Inflammatory macrophage (primary cell): Measurements from ENCODE around the gene DGKZ.

ENCODE experiments used
- DNase-seq, 2 donors: peaks; one replicate each; pipeline ENCODE4 v3.0.0-alpha.2; 2020 to 2022

DGKZ gene

DNA sequence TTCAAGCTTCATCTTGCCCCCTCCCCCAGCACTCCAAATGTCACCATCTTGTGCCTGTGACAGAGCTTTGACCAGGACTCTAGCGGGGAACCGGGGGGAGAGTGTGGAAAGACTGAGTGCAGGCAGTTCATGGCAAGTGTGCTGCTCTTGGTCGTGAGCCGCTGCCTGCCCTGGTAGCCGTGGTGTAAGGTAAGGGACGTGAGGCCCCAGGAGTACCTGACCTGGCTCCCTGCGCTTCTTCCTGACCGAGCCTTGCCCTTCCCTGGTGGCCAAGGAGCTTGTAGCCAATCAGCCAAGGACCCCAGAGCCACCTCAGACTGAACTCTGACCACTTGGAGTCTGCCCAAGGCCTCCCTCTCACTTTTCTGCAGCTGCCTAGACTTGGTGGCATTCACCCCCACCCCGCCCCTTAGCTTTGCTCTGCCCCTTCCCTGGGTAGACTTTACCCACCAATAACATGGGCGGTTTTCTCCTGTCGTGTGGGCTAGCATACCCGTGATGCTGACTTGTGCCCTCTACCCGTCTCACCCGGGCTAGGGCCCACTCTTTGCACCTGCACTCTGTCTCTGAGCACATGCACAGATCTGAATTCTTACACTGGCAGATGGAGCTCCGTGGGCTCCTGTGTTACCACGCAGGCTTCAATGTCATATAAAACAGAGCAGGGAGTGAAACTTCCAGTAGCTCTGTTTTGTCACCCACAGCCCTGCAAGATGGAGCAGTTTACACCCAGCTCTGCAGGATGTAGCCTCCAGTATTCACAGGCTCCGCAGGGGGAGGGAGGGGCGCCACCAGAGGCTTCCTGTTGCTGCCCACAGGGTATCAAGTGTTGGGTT lies 1.5 kb downstream of the DGKZ start:
- DNase-seq: no peak

DNA sequence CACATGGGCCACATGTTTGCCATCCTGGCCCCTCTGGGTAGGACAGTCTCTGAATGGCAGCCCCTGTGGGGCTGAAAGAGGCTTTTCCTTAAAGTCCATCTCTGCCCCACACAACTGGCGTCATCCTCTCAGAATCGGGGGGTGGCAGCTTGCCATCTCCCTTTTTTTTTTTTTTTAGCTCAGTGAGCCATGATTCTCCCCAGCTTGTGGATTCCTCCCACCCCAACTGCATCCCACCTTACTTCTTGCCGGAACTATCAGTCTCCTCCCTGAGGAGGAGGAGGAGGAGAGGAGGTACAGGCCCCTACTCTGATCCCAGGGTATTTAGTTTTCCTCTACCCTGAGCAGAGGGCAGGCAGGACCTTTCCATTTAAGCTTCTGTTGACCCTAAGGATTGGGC lies 3.4 kb downstream of the DGKZ start:
- no peak for DNase-seq

DNA sequence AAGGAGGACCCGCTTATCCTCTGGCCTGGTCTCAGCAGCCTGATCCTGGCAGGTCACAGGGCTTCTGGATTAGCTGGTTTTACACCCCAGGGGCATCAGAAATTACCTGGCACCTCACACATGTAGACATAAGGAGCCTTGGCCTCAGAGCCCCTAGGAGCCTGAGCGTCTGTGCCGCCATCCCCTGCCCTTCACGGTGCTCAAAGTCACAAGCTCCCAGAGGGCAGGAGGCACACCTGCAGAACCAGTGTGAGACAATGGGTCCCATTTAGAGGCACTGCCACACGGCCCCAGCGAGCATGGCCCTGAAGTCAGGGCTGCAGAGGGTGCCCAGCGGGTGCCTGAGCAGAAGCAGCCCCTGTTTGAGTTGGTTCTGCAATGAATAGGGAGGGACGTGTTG lies 3.9 kb downstream of the DGKZ start:
- no peak for DNase-seq

DNA sequence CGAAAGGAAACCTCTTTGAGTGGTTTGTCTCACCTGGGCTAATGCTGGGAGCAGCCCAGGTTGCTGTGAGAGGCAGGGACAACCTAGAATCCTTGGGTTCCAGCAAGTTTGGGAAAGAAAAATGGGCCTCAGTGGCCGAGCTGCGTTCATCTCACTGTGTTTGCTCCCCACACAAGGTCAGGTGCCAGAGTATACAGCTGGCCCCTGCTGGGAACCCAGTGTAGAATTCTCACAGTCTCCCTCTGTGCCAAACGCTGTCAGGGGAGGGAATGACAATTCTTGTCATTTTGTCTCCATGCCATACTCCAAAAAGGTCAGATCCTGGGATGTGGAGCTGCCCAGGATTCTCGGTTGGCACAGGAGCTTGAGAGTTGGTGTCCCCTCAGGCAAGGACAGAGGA lies 4.3 kb downstream of the DGKZ start:
- DNase-seq: no peak

DNA sequence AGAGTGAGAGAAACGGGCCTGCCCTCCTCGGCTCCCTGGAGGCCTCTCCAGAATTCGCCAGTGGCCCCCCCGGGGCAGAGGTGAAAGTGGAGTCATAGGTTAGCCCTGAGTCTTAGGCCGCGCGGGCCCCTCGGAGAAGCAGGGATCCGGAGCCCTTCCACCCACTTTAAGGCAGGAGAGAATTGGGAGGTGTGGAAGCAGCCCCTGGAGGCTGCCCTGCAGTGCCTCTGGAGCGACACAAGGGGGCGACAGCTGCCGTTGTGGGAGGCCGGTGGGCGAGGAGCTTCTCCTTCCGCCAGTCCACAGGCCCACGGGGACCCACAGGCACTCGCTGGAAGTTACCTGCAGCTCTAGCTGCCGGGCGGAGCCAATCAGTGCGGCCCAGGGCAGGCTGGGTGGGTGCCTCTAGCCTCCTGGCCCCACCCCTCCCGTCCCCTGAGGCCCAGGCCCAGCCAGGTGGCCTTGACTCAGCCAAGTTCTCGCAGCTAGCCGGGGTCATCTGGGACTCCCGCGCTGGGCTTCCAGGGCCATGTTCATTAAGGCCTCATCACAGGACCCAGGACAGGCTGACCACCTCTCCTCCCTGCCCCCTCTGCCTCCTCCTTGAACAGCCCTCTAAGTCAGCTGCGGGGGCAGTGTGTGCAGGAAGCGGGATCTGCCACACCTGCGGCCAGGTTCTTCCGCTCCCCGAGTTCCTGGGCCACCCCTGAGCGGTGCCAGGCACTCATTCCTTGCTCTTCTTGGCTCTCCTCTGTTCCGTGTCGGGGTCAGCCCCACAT lies 5.0 kb downstream of the DGKZ start:
- DNase-seq: peak; percentile 48 to 71

DNA sequence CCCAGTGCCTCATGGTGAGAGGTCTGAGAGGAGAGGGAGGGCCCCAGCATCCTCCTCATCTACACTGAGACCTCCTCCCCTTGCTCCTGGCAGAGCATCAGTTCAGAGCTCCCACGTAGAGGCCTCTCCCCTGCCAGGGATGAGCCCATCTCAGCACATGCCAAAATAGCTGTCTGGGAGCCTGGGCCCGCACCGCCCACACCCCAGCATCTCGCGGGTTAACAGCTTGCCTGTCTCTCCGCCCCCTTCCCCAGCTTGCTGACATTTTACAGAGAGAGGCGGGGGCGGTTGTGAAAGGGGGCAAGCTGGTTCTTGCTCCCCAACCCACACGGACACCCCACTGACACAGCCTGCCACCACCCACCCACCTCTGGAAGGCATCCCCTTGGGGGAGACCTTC lies 6.4 kb downstream of the DGKZ start:
- DNase-seq: peak in 1 of 2 donors; percentile 45

DNA sequence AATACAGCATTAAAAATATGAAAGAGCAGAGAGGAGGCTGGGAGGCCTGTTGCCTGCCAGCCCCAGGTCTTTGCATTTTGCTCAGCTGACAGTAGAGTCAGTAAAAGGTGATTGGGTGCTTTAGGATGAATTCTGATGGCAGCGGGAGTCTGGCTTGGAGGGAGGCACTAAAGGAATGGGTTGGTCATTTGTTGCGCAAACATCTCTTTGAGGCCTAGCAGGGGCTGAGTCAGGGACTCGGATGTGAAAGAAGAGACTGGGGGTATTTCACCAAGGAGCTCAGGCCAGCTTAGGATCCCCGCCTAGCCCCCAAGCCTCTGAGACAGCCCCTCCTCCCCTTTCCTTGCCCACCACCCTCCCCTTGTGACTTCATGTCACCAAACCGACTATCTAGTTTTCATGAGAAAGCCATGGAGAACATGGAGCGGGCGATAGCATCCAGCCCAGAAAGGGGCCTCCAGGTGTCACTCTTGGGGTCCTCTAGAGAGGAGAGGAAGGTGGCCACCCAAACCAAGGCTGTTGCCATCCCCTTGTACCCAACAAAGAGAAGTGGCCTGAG lies 9.7 kb downstream of the DGKZ start:
- DNase-seq: peak in 1 of 2 donors; percentile 50

DNA sequence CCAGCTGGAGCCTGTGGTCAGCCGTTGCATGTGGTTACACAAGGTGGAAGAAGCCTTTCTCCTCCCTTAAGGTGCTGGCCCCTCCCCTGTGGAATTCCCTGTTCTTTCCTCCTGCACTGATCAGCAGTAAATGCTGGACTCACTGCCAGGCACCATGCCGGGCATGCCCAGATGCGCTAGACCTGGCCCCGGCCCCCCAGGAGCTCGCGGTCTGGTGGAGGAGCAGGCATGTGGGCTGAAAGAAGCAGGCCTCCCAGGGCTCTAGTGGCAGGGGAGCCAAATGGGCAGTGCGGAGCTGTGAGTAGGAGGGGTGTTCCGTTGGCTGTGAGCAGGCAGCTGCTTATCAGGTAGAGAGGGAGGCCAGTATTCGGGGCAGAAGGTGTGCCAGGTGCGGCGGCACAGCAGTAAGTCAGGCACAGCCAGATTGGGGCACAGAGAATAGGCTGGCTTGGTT lies 10.2 kb downstream of the DGKZ start:
- peak in 1 of 2 donors; percentile 19 for DNase-seq

DNA sequence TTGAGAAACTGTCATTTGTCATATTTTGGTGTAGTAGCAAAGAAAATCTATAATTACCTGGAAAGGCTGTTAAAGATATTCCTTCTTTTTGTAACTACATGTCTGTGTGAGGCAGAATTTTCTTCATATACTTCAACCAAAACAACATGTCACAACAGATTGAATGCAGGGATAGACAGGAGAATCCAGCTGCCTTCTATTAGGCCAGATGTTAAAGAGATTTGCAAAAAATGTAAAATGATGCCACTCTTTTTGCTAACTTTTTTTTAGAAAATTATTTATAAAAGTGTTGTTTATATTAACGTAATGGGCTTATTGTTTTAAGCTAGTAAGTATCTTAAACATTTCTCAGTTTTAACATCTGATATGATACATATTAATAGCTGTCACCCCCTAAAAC lies 12.7 kb downstream of the DGKZ start:
- DNase-seq: no peak

DNA sequence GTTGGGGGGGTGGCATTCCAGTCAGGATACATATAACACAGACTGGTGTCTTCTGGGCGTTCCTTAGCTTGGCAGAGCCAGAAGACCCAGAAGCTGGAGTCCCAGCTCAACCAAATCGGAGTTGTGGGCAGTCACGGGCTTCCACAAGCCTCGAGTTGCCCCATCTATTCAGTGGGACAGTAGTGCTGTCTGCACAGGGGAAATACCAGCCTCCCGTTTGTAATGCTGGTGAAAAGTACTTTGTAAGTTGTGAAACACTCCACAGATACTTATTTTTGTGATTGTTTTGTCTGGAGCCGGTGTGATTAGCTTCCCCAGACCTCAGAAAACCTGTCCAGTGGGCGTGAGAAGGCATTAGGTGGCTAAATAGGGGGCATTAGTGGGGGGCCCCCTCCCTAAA lies 13.6 kb downstream of the DGKZ start:
- peak; percentile 81 to 83 for DNase-seq

DNA sequence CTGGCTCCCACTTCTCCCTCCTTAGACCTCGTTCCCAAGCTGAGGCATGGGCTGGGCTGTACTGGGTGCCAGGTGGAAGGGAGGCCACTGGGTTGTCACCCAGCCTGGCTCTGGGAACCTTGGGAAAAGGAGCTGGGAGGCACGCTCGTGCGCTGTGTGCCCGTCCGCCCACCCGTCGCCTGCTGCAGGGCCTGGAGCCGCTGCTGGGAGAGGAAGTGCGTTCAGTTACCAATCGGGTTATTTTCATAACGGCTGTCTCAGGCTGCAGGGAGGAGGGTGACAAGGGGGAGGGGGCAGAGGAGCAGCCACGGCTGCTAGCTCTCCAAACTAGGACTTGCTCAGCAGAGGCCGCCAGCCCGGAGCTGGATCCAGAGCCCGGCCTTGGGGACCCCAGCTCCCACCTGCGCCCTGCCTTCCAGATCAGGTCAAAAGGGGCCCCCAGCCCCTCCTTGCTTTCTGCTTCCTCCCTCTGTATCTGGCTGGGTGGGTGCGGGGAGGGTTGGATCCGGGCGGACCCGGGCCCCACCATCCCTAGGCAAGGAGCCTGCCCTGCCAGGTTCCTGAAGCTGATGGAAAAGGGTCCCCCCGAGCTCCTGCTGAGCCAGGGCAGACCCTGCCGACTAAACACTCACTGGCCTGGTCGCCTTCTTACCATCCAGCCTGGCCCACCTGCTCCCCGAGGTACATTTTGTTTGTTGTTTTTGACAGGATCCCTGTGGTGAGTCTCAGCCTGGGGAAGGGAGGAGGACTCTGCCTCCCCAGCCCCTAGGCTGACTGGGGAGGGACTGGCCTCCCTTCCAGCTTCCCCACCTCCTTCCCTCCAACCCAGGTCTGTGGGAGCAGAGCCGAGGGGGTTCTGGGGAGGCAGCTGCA lies 14.3 kb downstream of the DGKZ start:
- peak; percentile 87 to 93 for DNase-seq

DNA sequence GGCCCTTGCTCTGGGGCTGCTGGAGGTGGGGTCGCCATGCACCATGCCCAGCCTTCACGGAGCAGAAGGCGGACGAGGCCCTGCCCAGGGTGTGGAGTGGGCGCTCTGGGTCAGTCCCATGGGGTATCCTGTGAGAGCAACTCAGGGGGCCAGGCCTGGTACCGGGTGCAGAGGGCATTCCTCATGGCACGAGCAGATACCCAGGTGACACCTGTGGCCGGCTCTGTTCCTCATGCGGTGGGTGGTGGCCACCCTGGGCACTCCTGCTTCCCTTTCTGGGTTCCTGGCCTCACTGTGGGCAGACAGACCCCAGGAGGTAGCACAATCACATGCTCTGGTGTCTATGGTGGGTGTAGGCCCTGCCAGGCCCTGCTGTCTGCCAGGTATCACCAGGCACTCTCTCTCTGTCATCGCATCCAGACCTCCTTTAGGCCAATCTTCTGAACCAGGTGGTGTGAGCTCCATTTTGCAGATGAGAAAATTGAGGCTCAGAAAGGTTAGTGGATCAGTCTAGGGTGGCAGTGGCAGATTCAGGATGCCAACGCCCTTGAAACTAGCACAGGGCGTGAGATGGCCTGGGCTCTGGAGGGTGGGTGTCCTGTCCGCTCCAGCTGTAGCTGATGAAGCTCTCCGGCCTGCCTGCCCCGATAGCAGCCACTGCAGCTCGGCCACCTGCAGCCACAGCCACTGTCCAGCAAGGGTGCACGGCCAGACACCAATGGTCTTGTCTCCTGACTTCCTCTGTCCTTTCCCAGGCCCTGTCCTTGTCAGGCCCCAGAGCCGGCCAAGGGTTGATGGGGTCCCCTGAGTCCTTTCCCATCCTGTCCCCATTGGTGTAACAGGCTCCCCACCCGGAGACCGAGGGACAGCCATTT lies 15.1 kb downstream of the DGKZ start:
- no peak for DNase-seq

DNA sequence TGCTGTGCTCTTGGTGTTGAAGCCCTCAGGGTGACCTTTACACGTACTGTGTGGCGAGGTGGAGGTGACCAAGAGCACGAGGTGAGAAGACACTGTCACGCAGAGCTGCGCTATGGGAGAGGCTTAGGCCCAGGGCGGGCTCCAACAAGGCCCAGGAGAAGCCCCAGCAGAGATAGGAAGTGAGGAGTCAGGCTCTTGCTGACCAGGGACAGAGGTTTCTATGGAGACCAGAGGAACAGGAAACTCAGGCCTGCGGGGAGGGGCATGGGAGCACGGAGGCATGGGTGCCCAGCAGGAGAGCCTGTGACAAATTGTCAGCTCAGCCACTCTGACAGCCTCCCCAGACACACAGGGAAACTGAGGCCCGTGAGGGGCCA lies 15.8 kb downstream of the DGKZ start:
- DNase-seq: peak; percentile 89 to 92

DNA sequence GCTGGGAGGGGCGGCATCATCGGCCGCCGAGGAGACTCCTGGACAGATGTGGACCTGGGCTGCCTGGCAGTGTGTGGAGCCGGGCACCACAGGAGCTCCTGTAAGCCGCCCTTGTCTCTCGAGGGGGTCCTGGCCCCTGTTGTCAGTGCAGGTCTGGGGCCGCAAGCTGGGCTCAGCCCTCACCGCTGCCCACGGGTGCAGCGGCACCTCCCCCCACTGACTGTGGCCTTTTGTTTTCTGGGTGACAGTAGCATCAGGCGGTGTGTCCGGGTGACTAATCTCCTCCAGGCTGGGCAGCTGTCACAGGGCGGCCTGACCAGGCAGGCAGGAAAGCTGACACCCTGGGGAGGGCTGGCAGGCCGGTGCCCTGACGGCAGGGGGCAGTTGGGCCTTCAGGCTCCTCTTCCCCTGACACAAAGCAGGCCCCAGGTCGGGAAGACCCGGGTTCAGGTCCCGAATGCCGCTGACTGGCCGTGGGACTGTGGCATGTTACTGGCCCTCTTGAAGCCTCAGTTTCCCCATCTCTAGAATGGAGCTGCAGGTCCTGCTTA lies 16.3 kb downstream of the DGKZ start:
- peak; percentile 71 to 93 for DNase-seq

DNA sequence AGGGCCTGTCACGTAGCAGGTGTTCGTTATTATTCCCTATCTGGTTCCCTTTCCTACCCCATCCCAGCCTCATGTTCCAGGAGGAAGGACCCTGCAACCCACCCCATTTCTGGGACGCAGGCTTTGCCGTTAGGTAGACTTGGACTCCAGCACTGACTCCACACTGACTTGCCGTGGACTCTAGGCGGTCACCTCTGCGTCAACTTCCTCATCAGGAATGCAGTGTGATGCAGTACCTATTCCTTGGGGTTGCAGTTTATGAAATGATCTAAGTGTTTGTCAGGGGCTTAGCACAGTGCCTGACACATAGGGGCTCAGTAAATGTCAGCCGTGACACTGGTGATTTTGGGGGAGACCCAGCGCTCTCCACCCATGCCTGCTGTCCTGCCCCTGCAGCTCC lies 16.8 kb downstream of the DGKZ start:
- peak in 1 of 2 donors; percentile 53 for DNase-seq

DNA sequence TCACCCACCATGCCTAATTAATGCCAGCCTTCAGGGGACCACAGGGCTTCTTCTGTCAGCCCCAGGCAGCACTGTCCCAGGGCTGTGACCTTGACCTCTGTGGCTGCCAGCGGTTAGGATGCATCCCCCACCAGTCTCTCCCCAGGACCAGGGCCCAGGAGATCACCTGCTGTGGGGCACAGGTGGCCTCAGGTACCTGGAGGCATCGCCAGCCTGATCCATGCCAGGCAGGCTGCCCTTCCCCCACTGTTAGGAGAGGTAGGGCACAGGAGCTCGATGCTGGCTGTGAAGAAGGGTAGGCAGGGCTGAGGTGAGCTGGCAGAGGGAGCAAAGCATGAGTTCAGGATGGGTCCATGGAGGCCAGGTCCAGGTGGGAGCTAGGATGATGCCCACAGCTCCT lies 17.5 kb downstream of the DGKZ start:
- no peak for DNase-seq

DNA sequence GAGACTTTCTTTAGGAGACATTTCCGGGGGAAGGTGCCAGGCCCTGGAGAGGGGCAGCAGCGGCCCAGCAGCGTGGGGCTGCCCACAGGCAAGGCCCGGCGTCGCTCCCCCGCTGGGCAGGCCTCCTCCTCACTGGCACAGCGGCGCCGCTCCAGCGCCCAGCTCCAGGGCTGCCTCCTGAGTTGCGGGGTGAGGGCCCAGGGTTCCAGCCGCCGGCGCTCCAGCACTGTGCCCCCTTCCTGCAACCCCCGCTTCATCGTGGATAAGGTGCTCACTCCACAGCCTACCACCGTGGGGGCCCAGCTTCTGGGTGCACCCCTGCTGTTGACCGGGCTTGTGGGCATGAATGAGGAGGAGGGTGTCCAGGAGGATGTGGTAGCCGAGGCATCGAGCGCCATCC lies 19.0 kb downstream of the DGKZ start:
- no peak for DNase-seq

DNA sequence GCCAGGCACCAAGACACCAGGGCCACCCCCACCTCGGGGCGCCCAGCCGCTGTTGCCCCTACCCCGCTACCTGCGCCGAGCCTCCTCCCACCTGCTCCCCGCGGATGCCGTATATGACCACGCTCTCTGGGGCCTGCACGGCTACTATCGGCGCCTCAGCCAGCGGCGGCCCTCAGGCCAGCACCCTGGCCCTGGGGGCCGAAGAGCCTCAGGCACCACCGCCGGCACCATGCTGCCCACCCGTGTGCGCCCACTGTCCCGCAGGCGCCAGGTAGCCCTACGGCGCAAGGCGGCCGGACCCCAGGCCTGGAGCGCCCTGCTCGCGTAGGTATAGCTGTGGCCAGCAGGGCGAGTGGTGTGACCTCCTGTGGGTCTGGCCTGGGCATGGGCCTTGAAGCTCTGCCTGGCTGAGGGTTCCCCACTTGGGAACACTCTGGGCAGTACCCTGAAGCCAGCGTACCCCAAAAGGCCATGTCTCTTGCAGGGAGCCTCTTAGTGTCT lies 19.4 kb downstream of the DGKZ start:
- no peak for DNase-seq

DNA sequence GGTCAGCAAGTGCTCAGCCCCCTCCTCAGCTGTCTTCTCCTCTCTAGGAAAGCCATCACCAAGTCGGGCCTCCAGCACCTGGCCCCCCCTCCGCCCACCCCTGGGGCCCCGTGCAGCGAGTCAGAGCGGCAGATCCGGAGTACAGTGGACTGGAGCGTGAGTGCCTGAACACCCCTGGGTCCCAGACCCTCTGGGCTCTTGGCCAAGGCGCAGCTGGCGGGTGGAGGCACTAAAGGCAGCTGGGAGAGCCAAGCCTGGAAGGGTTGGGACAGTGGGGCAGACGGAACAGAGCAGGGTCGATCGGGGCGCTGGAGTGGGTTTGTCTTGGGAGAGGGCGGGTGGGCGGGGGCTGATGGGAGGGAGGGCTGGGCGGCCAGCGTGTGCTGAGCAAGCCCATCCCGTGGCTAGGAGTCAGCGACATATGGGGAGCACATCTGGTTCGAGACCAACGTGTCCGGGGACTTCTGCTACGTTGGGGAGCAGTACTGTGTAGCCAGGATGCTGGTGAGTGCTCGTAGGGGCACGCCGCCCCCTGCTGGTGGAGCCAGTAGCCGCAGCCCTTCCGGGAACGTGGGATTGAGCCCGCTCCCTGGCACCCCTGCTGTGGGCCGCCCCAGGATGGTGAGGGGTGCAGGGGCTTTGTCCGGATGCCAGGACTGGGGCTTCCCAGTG lies 20.1 kb downstream of the DGKZ start:
- peak; percentile 62 to 67 for DNase-seq

DNA sequence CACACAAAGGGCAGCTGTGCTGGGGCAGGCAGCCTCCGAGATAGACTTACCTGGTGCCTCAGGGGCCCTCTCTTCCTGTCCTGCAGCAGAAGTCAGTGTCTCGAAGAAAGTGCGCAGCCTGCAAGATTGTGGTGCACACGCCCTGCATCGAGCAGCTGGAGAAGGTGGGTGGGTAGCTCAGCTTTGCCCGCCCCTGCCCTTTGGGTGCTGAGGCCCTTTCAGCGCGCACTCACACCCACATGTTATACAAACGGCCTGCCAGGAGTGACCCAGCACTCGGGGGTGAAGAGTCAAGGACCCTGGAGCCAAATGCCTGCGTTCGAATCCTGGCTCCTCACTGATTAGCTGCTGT lies 20.6 kb downstream of the DGKZ start:
- no peak for DNase-seq
